Ovary (tissue), 3 donors: ENCODE data around the gene STAB1.

Experiments
- POLR2A ChIP-seq: fragments of 450-650 bp; IDR thresholded peaks from one replicate; pipeline ENCODE4 v1.6.1; 2017; ENCODE audit warnings: antibody characterized with exemption, mild to moderate bottlenecking, moderate library complexity
- TF ChIP-seq, protein P1 (sequence below), 3 donors: fragments of 450-650 bp in 2 of 3; fragments of 200-600 bp in 1 of 3; IDR thresholded peaks; one replicate each; pipeline versions ENCODE4 v1.5.1 to v1.8.0; 2016 to 2022; ENCODE audit warnings: antibody characterized with exemption in 3 of 3, mild to moderate bottlenecking in 1 of 3
- donor health status: DM: no; HTN: no; CAD: no.

DNA sequence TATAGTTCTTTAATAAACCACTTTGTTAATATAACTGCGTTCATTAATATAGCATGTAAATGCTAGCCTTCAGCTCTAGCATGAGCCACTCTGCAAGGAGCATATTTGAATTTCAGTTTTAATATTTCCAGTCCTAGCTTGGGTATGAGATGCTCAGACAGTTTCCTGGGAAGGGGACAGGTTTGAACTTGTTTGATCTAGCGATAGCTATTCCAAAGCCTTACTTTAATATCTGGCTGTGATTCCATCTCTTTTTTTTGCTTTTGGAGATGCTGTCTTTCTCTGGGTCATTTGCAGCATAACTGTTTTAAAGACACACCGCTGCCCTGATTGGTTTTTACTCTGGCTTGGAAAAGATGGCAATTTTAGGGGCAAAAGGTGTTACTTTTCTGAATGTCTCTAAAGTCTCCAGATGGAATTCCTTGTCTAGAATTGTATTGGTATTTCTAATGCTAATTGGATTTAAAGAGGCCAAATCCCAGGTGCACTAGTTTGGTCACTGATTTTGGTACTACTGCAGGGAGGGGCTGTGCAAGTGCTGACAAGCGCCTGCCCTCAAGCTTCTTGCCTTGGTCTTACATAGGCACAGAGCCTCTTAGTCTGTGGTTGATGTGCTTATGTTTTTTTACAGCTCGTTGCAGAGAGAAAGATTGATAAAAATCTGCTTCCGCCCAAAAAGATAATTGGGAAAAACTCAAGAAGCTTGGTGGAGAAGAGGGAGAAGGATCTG is 36.9 kb upstream of the STAB1 start:
- TF ChIP-seq, protein P1, sequence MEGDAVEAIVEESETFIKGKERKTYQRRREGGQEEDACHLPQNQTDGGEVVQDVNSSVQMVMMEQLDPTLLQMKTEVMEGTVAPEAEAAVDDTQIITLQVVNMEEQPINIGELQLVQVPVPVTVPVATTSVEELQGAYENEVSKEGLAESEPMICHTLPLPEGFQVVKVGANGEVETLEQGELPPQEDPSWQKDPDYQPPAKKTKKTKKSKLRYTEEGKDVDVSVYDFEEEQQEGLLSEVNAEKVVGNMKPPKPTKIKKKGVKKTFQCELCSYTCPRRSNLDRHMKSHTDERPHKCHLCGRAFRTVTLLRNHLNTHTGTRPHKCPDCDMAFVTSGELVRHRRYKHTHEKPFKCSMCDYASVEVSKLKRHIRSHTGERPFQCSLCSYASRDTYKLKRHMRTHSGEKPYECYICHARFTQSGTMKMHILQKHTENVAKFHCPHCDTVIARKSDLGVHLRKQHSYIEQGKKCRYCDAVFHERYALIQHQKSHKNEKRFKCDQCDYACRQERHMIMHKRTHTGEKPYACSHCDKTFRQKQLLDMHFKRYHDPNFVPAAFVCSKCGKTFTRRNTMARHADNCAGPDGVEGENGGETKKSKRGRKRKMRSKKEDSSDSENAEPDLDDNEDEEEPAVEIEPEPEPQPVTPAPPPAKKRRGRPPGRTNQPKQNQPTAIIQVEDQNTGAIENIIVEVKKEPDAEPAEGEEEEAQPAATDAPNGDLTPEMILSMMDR (IDR thresholded peaks at IDR 0.05) = no peak
- TF ChIP-seq POLR2A = no peak
